Keratinocyte (primary cell): ENCODE data around the gene TPD52L2. TPM values are rescaled to one million over a fixed set of nuclear protein-coding genes. Genes with fewer than 3 reads are reported as not detected.

Experiments
- DNase-seq: peaks from one replicate; pipeline ENCODE4 v3.0.0-alpha.2; 2011; ENCODE audit warnings: low read depth, missing footprints, low spot score
- FAIRE-seq: peaks from 2 replicates; lab custom pipeline; 2011; peaks lifted over from hg19 to GRCh38; lab: Jason Lieb, UNC
- H2AFZ ChIP-seq: 2 replicates; pipeline ENCODE4 v1.6.0; 2012; ENCODE audit warnings: low read length, control low read depth, inconsistent platforms; ENCODE audit not compliant: control insufficient read depth
- H3K27ac ChIP-seq: 2 replicates; pipeline ENCODE4 v1.5.1; 2011; ENCODE audit warnings: low read length; ENCODE audit not compliant: control insufficient read depth, insufficient read depth
- H3K27me3 ChIP-seq: 3 replicates; pipeline ENCODE4 v1.6.0; 2011; ENCODE audit warnings: low read length; ENCODE audit not compliant: control insufficient read depth, insufficient read depth; ENCODE audit errors: extremely low read depth
- H3K36me3 ChIP-seq, 2 experiments: 2 replicates in 1 of 2; 3 replicates in 1 of 2; pipeline ENCODE4 v1.5.1; 2011; ENCODE audit warnings: low read length in 2 of 2, mild to moderate bottlenecking in 1 of 2; ENCODE audit not compliant: control insufficient read depth in 2 of 2, insufficient read depth in 2 of 2; ENCODE audit errors: extremely low read depth in 1 of 2
- H3K4me1 ChIP-seq: 3 replicates; pipeline ENCODE4 v1.5.1; 2011; ENCODE audit warnings: low read length; ENCODE audit not compliant: control insufficient read depth, insufficient read depth; ENCODE audit errors: extremely low read depth
- H3K4me2 ChIP-seq: 3 replicates; pipeline ENCODE4 v1.6.0; 2011; ENCODE audit warnings: low read depth, low read length; ENCODE audit not compliant: control insufficient read depth, insufficient read depth; ENCODE audit errors: extremely low read depth
- H3K4me3 ChIP-seq, 3 experiments: fragments of 200-600 bp in 1 of 3; sonication (generic) in 1 of 3; 2 replicates in 2 of 3; 3 replicates in 1 of 3; pipeline ENCODE4 v1.5.1; 2011 to 2016; ENCODE audit warnings: low read length in 3 of 3, mild to moderate bottlenecking in 3 of 3, control low read depth in 2 of 3, inconsistent platforms in 1 of 3, low read depth in 1 of 3, mixed read lengths in 1 of 3, mixed run types in 1 of 3, moderate library complexity in 1 of 3; ENCODE audit not compliant: control insufficient read depth in 2 of 3, insufficient read depth in 2 of 3; ENCODE audit errors: extremely low read depth in 1 of 3
- H3K79me2 ChIP-seq: 2 replicates; pipeline ENCODE4 v1.6.0; 2012; ENCODE audit warnings: low read length; ENCODE audit not compliant: control insufficient read depth, insufficient read depth
- H3K9ac ChIP-seq: 3 replicates; pipeline ENCODE4 v1.6.0; 2011; ENCODE audit warnings: low read length; ENCODE audit not compliant: control insufficient read depth, insufficient read depth; ENCODE audit errors: extremely low read depth
- H3K9me1 ChIP-seq: 3 replicates; pipeline ENCODE4 v1.6.0; 2011; ENCODE audit warnings: low read length; ENCODE audit not compliant: control insufficient read depth, insufficient read depth; ENCODE audit errors: extremely low read depth
- H3K9me3 ChIP-seq: 2 replicates; pipeline ENCODE4 v1.5.1; 2012; ENCODE audit warnings: low read depth, low read length; ENCODE audit not compliant: control insufficient read depth
- H4K20me1 ChIP-seq: 3 replicates; pipeline ENCODE4 v1.6.0; 2011; ENCODE audit warnings: low read length; ENCODE audit not compliant: control insufficient read depth, insufficient read depth; ENCODE audit errors: extremely low read depth
- CTCF ChIP-seq, 3 experiments: IDR thresholded peaks in 1 of 3; conservative IDR thresholded peaks in 1 of 3; optimal IDR thresholded peaks in 1 of 3; 2 replicates in 2 of 3; 3 replicates in 1 of 3; pipeline versions ENCODE3 to v1.5.1; 2011; ENCODE audit warnings: low read length in 3 of 3, mild to moderate bottlenecking in 3 of 3, moderate library complexity in 2 of 3, control low read depth in 1 of 3, inconsistent platforms in 1 of 3; ENCODE audit not compliant: insufficient read depth in 2 of 3; ENCODE audit errors: extremely low read depth in 1 of 3
- EZH2 ChIP-seq: IDR thresholded peaks from one replicate; pipeline ENCODE4 v1.6.1; 2012; ENCODE audit warnings: inconsistent platforms, mild to moderate bottlenecking, low read length, moderate library complexity
- dilution Hi-C: fragments of 300-500 bp; cut with MboI; formaldehyde crosslinking; loops from one replicate; pipeline ENCODE4 v1.7.0; 2020; ENCODE audit warnings: low sequenced_read_pairs; ENCODE audit not compliant: extremely low pct_ligation_motif_present
- polyA minus RNA-seq, 3 experiments: library from RNA; depleted of rRNA, polyadenylated mRNA; stranded (reverse); fragments of >200 nt; gene quantifications; 1 replicate in 1 of 3; 2 replicates in 1 of 3; 3 replicates in 1 of 3; pipeline ENCODE4 v1.2.3, GENCODE V29; 2011
- polyA plus RNA-seq, 5 experiments: library from polyadenylated mRNA; depleted of rRNA in 3 of 5; stranded (reverse) in 3 of 5; stranded (forward) in 1 of 5; unstranded in 1 of 5; fragments of >200 nt; gene quantifications; 1 replicate in 1 of 5; 2 replicates in 3 of 5; 3 replicates in 1 of 5; pipeline versions ENCODE4 v1.2.1 to v1.2.3, GENCODE V29; 2011 to 2012; ENCODE audit warnings: missing spikeins in 2 of 5, low read depth in 1 of 5, low replicate concordance in 1 of 5

The TPD52L2 gene
- polyA plus RNA-seq (177 to 208 TPM (median 200 TPM) in 3 replicates), polyA minus RNA-seq (112 to 135 TPM (median 117 TPM) in 3 replicates)
- polyA plus RNA-seq (2011; ENCODE audit: low read depth): 70.9 TPM
- polyA plus RNA-seq (2011; cell fraction: cytosol; rRNA removed): 210 and 229 TPM in 2 replicates
- polyA plus RNA-seq (2011; cell fraction: nucleus; rRNA removed): 150 and 178 TPM in 2 replicates
- 124 and 144 TPM in 2 replicates for polyA plus RNA-seq (2012; ENCODE audit: low replicate concordance)
- 247 TPM for polyA minus RNA-seq (2011; cell fraction: cytosol; rRNA and poly(A)+ RNA removed)
- polyA minus RNA-seq (2011; cell fraction: nucleus; rRNA and poly(A)+ RNA removed): 75.1 and 94.8 TPM in 2 replicates

GRCh38 chr20:63864978-63865640 lies at the start of gene TPD52L2:
TPD52L2 (plus strand) TSS chr20:63865270; CDS start chr20:63865366, 96 bp downstream.
- H3K36me3 ChIP-seq: peaks cover 22 to 36% of the 10 kb centered on the region in 2 experiments

GRCh38 chr20:63815615-63816253 lies 49.3 kb upstream of the TPD52L2 start:
- Histone ChIP-seq H3K36me3 (no peaks in the 10 kb centered on the region), H3K9ac (no peak overlapping the region), H3K4me1 (no peaks in the 10 kb centered on the region), H3K27me3 (peaks cover 8% of the 10 kb centered on the region), H3K9me3 (no peaks in the 10 kb centered on the region), H3K4me3 (no peak overlapping the region), H2AFZ (no peak overlapping the region), H3K27ac (no peak overlapping the region), H3K79me2 (no peaks in the 10 kb centered on the region), H3K9me1 (no peaks in the 10 kb centered on the region), H4K20me1 (no peaks in the 10 kb centered on the region), H3K4me2 (no peak overlapping the region)
- dilution Hi-C loops: no loop called here
- DNase-seq (no peak), FAIRE-seq (no peak)
- no peak for TF ChIP-seq EZH2
- no peak for TF ChIP-seq CTCF (optimal IDR thresholded peaks at IDR 0.05 in 1 of 3, IDR thresholded peaks at IDR 0.05 in 1 of 3, conservative IDR thresholded peaks at IDR 0.05 in 1 of 3; ENCODE audit: extremely low read depth in 1 of 3, insufficient read depth in 2 of 3, low read length in 3 of 3)

More at GRCh38 chr20:63864978-63865640, at the start of gene TPD52L2:
- Histone ChIP-seq H3K4me3 (peak within 1 kb of the TSS; percentile 90 to 95 (median 92)), H3K4me1 (peaks cover 13% of the 10 kb centered on the region), H3K27me3 (no peaks in the 10 kb centered on the region), H3K9ac (peak within 1 kb of the TSS; percentile 99), H4K20me1 (peaks cover 3% of the 10 kb centered on the region), H3K9me3 (no peaks in the 10 kb centered on the region), H2AFZ (peak within 1 kb of the TSS; percentile 47), H3K27ac (peak within 1 kb of the TSS; percentile 97), H3K9me1 (no peaks in the 10 kb centered on the region), H3K79me2 (peaks cover 65% of the 10 kb centered on the region), H3K4me2 (peak within 1 kb of the TSS; percentile 87)
- DNase-seq: peak; percentile 97
- dilution Hi-C loops: no loop called here
- TF ChIP-seq EZH2: no peak
- TF ChIP-seq CTCF (optimal IDR thresholded peaks at IDR 0.05 in 1 of 3, IDR thresholded peaks at IDR 0.05 in 1 of 3, conservative IDR thresholded peaks at IDR 0.05 in 1 of 3; ENCODE audit: extremely low read depth in 1 of 3, insufficient read depth in 2 of 3, low read length in 3 of 3): no peak
- peak; percentile 9 for FAIRE-seq
